NCI-H128 (cell line): ENCODE data around the gene WDHD1.
"Not testable (repeated sequence)": the region's sequence is repeated elsewhere in the genome, so short reads cannot be mapped to it uniquely, and the experiment has no call there.

ENCODE experiments used
- DNase-seq: peaks from one replicate; lab custom pipeline; 2025; ENCODE audit not compliant: unreplicated experiment; lab: John Stamatoyannopoulos, UW

WDHD1 gene

GRCh38 chr14:55026793-55027561 is at the start of gene WDHD1, which contains the start of gene SOCS4:
Gene WDHD1, minus strand, starts transcription at chr14:55027099. Its CDS starts 312 bp downstream, at chr14:55026787.
Gene SOCS4, plus strand, starts transcription at chr14:55027236. Its CDS starts 15,806 bp downstream, at chr14:55043042.
- peak; percentile 87 for DNase-seq

GRCh38 chr14:55075628-55076175 is 48.8 kb upstream of the WDHD1 start:
- no peak for DNase-seq

DNA sequence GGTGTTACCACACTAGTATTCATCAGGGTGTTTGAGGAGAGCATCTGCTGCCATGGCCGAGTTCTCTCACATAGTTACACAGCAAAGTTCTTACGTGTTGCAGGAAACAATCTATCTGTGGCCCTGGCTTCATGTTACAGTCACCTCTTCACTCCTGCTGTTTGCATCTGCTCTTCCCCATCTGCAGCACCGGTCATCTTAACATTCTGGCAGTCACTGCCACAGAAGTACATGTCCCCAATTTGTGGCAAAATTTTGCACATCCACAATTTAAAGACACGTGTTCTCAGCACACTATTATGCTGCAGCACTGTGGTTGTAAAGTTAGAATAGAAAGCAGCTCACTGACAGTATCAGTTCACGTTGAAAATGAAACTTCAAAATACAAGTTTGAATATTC is 47.8 kb upstream of the WDHD1 start:
- DNase-seq = no peak

GRCh38 chr14:55073856-55074255 is 47.0 kb upstream of the WDHD1 start:
- no peak for DNase-seq

DNA sequence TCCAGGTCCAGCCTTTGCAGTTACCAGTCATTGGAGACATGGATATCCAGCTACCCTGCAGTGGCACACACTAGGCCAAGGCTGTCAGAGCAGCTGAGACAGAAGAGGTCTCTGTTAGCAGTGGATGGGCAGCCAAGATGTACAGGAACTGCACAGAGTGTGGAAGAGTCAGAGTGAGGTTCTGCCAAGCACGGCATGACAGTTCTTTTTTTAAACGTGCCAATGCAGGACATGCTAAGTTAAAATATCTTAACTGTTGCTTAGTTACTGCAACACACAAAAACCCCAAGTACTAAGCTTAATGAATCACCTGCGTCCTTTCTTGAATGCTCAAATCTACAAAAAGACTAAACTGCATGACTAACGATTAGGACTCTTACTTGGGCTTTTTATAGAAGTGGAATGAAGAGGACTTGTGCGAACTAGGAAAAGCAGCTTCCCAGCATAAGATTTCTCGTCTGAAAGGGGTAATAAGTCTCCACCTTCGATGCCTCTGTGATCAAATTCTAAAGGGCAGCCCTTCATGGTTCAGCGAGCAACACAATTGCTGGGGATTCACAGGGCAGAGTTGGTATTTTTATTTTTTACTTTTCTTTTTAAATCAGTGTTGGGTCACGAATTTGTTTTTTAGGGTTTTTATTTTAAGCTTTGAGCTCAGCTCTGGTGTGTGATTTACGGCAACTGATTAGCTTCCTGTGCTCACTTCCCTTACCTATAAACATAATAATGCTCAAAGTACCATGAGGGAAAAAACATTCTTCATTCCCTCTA is 45.2 kb upstream of the WDHD1 start:
- no peak for DNase-seq

DNA sequence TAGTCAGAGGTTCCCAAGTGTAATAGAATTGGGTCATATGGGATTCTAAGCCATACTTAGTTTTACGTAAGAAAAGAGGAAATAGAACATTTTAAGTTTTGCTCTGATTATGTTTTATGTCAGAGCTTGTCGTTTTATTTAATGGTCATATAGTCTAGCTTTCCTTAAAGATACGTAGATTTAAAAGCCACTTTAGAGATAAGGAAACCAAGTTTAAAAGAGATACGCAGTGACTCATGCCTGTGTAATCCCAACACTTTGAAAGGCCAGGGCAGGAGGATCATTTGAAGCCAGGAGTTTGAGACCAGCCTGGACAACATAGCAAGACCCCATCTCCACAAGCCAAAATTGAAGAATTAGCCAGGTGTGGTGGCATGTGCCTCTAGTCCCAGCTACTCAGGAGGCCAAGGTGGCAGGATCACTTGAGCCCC is 44.1 kb upstream of the WDHD1 start:
- DNase-seq = no peak

DNA sequence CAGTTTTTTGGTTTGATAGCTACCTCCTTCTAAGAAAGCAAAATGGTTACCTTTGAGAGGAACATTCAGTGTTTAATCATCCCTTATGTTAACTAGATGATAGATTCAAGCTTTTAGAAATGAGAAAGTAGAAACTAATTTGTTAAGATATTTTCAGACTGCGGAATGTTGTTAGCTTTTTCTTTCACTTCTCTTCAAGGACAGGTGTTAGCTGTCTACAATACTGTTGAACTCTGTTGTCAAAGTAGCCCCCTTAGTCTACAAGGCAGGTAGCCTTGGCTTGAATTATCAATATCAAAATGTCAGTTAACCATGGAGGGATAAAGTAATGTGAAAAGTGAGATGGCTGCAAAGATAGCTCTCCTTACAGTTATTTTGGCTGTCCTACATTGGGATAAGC is 39.3 kb upstream of the WDHD1 start:
- DNase-seq = no peak

DNA sequence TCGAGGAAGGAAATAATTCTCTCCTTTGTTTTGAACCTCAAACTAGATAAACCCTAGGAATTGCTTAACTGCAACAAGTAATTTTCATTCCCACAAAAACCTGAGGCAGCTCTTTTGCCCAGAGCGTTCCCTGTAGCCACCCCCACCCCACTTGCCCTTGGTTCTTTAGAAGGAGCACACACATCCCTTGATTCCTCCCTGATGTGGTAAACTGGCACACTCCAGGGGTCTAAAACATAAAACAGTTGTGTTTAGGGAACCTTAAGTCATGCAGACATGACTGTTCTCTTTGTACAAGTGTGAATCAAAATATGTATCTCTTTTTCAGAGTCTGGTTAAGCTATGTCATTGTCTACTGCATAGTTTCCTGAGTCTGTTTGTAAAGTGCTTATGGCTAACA is 38.5 kb upstream of the WDHD1 start:
- no peak for DNase-seq

DNA sequence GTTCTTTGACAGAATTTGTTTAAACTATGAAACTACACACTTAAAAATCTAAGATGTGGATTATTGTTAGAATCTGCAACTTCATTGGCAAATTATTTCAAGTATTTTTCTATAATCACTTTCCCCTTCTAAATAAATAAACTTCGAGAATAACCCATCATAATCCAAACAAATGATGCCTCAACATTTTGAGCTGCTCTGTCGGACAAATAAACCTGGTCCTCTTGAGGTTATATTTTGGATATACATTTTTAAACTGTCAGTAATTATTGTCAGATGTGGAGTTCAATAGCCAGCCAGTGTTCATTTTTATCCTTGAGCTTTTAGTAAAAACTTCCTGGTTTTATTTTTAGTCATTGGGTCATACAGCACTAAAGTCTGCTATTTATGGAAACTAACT is 38.0 kb upstream of the WDHD1 start:
- not testable (repeated sequence) for DNase-seq

GRCh38 chr14:55062517-55063351 is 35.8 kb upstream of the WDHD1 start:
- no peak for DNase-seq

- DNase-seq = no peak
Observed at GRCh38 chr14:55059333-55059732, 32.4 kb upstream of the WDHD1 start.

DNA sequence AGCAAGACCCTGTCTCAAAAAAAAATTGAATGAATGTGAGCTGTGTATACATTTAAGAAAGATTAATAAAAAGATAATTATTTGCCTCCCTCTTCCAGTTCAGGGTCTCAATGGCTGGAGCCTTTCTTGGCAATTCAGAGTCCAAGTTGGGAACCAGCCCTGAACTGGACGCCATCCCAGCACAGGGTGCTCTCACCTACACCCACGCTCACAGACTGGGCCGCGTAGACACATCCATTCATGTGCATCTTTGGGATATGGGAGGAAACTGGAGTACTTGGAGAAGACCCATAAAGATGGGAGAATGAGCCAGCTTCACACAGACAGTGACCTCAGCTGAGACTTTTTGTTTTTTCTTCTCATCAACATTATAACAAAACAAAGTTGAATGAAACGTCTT is 31.0 kb upstream of the WDHD1 start:
- DNase-seq = no peak

- DNase-seq = no peak
Observed at GRCh38 chr14:55054098-55054497, 27.2 kb upstream of the WDHD1 start.

- no peak for DNase-seq
Observed at GRCh38 chr14:55053500-55053899, 26.6 kb upstream of the WDHD1 start.

DNA sequence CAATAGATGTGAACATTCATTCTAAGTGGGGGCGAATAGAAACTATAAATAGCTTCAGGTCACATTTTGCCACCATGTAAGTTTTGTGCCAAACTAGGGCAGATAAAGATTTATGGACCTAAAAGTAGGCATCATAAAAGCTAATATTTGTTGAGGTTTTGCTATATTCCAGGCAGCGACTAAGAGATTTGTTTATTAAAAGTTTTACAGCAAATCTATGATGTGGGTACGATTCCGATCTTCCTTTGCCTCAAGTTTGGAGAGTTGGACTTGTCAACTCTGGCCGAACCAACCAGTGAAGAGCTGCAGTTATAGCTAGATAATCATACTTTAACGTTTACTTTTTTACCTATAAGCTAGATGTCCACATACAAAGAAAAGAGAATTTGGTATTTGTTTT is 26.1 kb upstream of the WDHD1 start:
- DNase-seq = no peak

DNA sequence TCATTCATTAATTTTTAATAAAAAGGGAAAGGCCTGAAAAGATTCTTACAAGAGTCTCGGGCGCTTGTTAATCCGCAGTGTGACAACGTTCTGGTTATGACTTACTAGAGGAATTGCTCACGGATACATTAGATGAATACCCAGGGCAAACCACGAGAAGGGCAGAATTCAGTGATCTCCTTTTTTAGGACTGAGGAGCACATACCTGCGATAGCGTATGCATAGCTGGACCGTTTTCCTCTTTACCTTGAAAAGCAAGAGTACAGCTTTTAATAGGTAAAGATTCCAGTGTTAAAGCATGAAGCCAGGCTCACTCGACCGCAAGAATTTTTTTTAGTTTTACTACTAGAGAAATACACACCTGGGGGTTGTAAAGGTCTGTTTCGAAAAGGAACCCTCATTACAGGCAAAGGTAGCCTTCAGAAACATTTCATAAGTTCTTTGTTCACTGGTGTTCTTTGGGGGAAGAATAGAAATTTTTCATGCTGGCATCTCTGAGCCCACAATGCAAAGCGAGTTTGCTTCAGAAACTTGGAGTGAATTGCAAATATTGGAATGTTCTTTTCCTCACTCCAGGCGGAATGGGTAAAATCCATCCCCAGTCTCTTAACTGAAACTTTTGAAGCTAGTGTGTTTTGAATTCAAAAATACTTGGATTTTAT is 25.5 kb upstream of the WDHD1 start:
- DNase-seq = no peak

DNA sequence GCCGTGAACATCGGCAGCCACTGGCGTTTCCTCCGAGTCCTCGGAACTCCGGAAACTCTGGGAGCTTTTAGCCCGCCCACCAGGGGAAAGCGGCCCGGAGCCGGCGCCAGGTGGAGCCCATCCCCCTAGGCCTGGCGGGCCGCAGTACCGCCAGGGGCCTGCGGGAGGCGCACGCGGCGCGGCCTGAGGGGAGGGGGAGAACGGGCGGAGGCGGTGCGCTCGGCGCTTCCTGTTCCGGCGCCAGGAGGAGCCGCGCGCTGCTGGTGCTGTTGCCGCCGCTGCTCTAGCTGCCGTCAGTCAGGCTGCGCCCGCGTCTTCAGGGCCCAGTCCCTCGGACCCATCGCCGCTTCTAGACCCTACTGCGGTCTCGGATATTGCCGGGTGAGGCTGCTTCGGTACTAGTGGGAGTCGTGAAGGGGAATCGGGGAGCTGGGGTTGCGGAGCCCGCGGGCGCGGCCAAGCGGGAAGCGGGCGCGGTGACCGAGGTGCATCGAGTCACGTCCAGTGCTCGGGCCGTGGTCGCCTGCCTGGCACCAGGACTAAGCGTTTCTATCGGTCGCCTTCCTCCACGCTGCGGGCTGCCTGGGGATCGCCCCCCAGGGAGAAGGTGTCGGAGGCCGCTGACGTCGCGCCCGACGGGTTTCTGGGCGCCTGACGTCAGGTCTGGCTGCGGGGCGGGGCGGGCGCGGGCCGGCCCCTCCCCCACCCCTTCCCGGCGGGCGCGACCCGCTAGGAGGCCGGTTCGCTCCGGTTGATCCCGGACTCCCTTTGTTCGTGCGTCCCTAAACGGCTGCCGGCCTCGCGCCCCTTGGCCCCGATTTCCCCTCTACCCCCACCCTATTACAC is 24.7 kb upstream of the WDHD1 start, which contains the start of gene MAPK1IP1L:
Gene MAPK1IP1L (plus strand): TSS at position 225 of the 846 bp plus-strand sequence. CDS start 10,037 bp downstream, outside the sequence.
- DNase-seq = peak; percentile 86

DNA sequence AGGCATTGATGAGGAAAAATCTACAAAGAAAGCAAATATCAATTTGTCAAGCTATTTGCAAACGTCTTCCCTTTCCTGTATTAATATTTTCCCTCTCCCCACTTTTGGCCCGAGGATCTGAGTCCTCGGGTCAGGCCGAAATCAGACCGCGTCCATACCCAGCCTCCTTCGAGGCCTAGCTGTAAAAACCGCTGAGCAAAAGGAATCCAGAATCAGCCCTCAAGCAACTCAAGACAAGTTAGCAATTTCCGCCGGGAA is 24.2 kb upstream of the WDHD1 start:
- DNase-seq = no peak

GRCh38 chr14:55048900-55049436 is 22.1 kb upstream of the WDHD1 start:
- no peak for DNase-seq
